ENCODE data around the gene GBE1.
"Not testable (repeated sequence)": the region's sequence is repeated elsewhere in the genome, so short reads cannot be mapped to it uniquely, and the experiment has no call there.

The GBE1 gene

GRCh38 chr3:81760924-81761903 lies at the start of gene GBE1:
Gene GBE1, minus strand, starts transcription at chr3:81761645. Its CDS starts 128 bp downstream, at chr3:81761517.
- peak; percentile 91 for DNase-seq

GRCh38 chr3:81808900-81809299 lies 47.5 kb upstream of the GBE1 start:
- no peak for DNase-seq

- DNase-seq, result no peak
Observed at GRCh38 chr3:81799403-81799802, 38.0 kb upstream of the GBE1 start.

- DNase-seq, result no peak
Observed at GRCh38 chr3:81793410-81793809, 32.0 kb upstream of the GBE1 start.

- DNase-seq, result no peak
Observed at GRCh38 chr3:81790117-81790516, 28.7 kb upstream of the GBE1 start.

- DNase-seq, result no peak
Observed at GRCh38 chr3:81789691-81790090, 28.2 kb upstream of the GBE1 start.

- no peak for DNase-seq
Observed at GRCh38 chr3:81788610-81789009, 27.2 kb upstream of the GBE1 start.

- DNase-seq, result no peak
Observed at GRCh38 chr3:81788044-81788443, 26.6 kb upstream of the GBE1 start.

- DNase-seq, result no peak
Observed at GRCh38 chr3:81782585-81782984, 21.1 kb upstream of the GBE1 start.

- DNase-seq, result no peak
Observed at GRCh38 chr3:81778678-81779182, 17.3 kb upstream of the GBE1 start.

GRCh38 chr3:81776643-81777042 lies 15.2 kb upstream of the GBE1 start:
- no peak for DNase-seq

- no peak for DNase-seq
Observed at GRCh38 chr3:81770710-81771109, 9.3 kb upstream of the GBE1 start.

GRCh38 chr3:81769299-81769698 lies 7.9 kb upstream of the GBE1 start:
- DNase-seq, result no peak

GRCh38 chr3:81767250-81767859 lies 5.9 kb upstream of the GBE1 start:
- DNase-seq, result not testable (repeated sequence)

GRCh38 chr3:81765400-81765799 lies 4.0 kb upstream of the GBE1 start:
- no peak for DNase-seq

- DNase-seq, result no peak
Observed at GRCh38 chr3:81764665-81765064, 3.2 kb upstream of the GBE1 start.

GRCh38 chr3:81764002-81764401 lies 2.6 kb upstream of the GBE1 start:
- no peak for DNase-seq

- no peak for DNase-seq
Observed at GRCh38 chr3:81763001-81763400, 1.6 kb upstream of the GBE1 start.

GRCh38 chr3:81761904-81762580 lies 597 bp upstream of the GBE1 start:
- no peak for DNase-seq

GRCh38 chr3:81760215-81760614 lies 1.2 kb downstream of the GBE1 start:
- DNase-seq, result no peak

- DNase-seq, result not testable (repeated sequence)
Observed at GRCh38 chr3:81758771-81759170, 2.7 kb downstream of the GBE1 start.

GRCh38 chr3:81758275-81758674 lies 3.2 kb downstream of the GBE1 start:
- DNase-seq, result no peak

GRCh38 chr3:81753416-81754027 lies 7.9 kb downstream of the GBE1 start:
- no peak for DNase-seq
